PC-9 (cell line): ENCODE measurements around the gene AKAP6. TPM values are rescaled to one million over a fixed set of nuclear protein-coding genes. Genes with fewer than 3 reads are reported as not detected.

Experiments
- BruUV-seq: library from RNA; stranded (reverse); fragments of 400-500 nt; replicated peaks from 2 replicates; lab custom pipeline; 2021; lab: Mats Ljungman, UMichigan
- CTCF ChIA-PET: fragments of 300-600 bp; sonication (Branson Sonifier 250); formaldehyde crosslinking; loops from one replicate; lab custom pipeline; 2022; ENCODE audit warnings: antibody characterized with exemption; lab: Charles Lee
- POLR2A ChIA-PET: fragments of 300-600 bp; sonication (Branson Sonifier 250); formaldehyde crosslinking; loops from one replicate; lab custom pipeline; 2022; ENCODE audit warnings: antibody characterized with exemption; ENCODE audit not compliant: unreplicated experiment; lab: Charles Lee
- DNase-seq, 2 experiments: peaks; one replicate each; pipeline versions ENCODE4 v3.0.0 to v3.0.0-alpha.2; 2015 to 2022; ENCODE audit warnings: mixed read lengths in 1 of 2
- H2AFZ ChIP-seq: fragments of 200-600 bp; sonication (generic); 2 replicates; pipeline ENCODE4 v1.8.1; 2017; ENCODE audit warnings: antibody characterized with exemption
- H3F3A ChIP-seq: fragments of 200-600 bp; sonication (generic); 2 replicates; pipeline ENCODE4 v1.8.1; 2017; ENCODE audit warnings: antibody characterized with exemption, mild to moderate bottlenecking, low read depth; ENCODE audit not compliant: insufficient read depth
- H3K27ac ChIP-seq: fragments of 200-600 bp; sonication (generic); 2 replicates; pipeline ENCODE4 v1.6.1; 2016; ENCODE audit warnings: mixed run types
- H3K27me3 ChIP-seq: fragments of 200-600 bp; sonication (generic); 2 replicates; pipeline ENCODE4 v1.6.1; 2016; ENCODE audit warnings: low read depth, mixed run types; ENCODE audit not compliant: insufficient read depth
- H3K36me3 ChIP-seq: fragments of 200-600 bp; sonication (generic); 2 replicates; pipeline ENCODE4 v1.6.1; 2016; ENCODE audit warnings: low read depth, mixed run types
- H3K4me1 ChIP-seq: fragments of 200-600 bp; sonication (generic); replicated peaks from 2 replicates; pipeline ENCODE4 v1.6.1; 2016; ENCODE audit warnings: mixed run types; ENCODE audit not compliant: insufficient read depth
- H3K4me2 ChIP-seq: fragments of 200-600 bp; sonication (generic); 2 replicates; pipeline ENCODE4 v1.6.1; 2017; ENCODE audit warnings: mixed run types
- H3K4me3 ChIP-seq: fragments of 200-600 bp; sonication (generic); 2 replicates; pipeline ENCODE4 v1.6.1; 2016; ENCODE audit warnings: mixed run types
- H3K79me2 ChIP-seq: fragments of 200-600 bp; sonication (generic); 2 replicates; pipeline ENCODE4 v1.6.1; 2017; ENCODE audit warnings: low read depth, mixed run types
- H3K9me2 ChIP-seq: fragments of 200-600 bp; sonication (generic); 2 replicates; pipeline ENCODE4 v1.8.1; 2017; ENCODE audit warnings: mild to moderate bottlenecking; ENCODE audit not compliant: insufficient read depth
- H3K9me3 ChIP-seq: fragments of 200-600 bp; sonication (generic); 2 replicates; pipeline ENCODE4 v1.8.1; 2016; ENCODE audit warnings: low read depth; ENCODE audit not compliant: insufficient read depth
- H4K20me1 ChIP-seq: fragments of 200-600 bp; sonication (generic); 2 replicates; pipeline ENCODE4 v1.8.1; 2017; ENCODE audit not compliant: insufficient read depth
- EZH2 ChIP-seq: fragments of 200-600 bp; sonication (generic); IDR thresholded peaks from 2 replicates; pipeline ENCODE4 v1.8.0; 2017; ENCODE audit warnings: antibody characterized with exemption, low read depth
- intact Hi-C: fragments of 100-400 bp; cut with micrococcal nuclease; formaldehyde crosslinking; loops from one replicate; pipeline ENCODE4 v1.10.0; 2022; ENCODE audit not compliant: unreplicated experiment
- total RNA-seq: library from RNA; stranded (reverse); gene quantifications from 2 replicates; pipeline ENCODE4 v1.2.3, GENCODE V29; 2021
- TF ChIP-seq, protein P1 (sequence below): fragments of 200-600 bp; sonication (generic); conservative IDR thresholded peaks from 2 replicates; pipeline ENCODE4 v1.6.1; 2017; ENCODE audit warnings: mixed run types, antibody characterized with exemption, mild to moderate bottlenecking, moderate library complexity

Gene AKAP6
- total RNA-seq, 1 experiment from 2014 or later, result 2.8 TPM

- BruUV-seq, result no TSS peak
- H3K27ac ChIP-seq, result peak overlapping the region; percentile 97
- ChIA-PET POLR2A (no interaction called here), CTCF (no interaction called here)
- H3K9me3 ChIP-seq, result no peaks in the 10 kb centered on the region
- no peaks in the 10 kb centered on the region for H4K20me1 ChIP-seq
- H3F3A ChIP-seq, result peaks cover 25% of the 10 kb centered on the region
- no peak overlapping the region for H2AFZ ChIP-seq
- no peaks in the 10 kb centered on the region for H3K27me3 ChIP-seq
- no peak overlapping the region for H3K4me3 ChIP-seq
- no peak for DNase-seq
- intact Hi-C loops, result loop anchor here (5.0 kb wide), 3 partner anchors 77 to 1848 kb away; partner anchors contain the start of gene ARHGAP5
- H3K36me3 ChIP-seq, result no peaks in the 10 kb centered on the region
- H3K79me2 ChIP-seq, result no peaks in the 10 kb centered on the region
- H3K9me2 ChIP-seq, result no peaks in the 10 kb centered on the region
- TF ChIP-seq, protein P1, sequence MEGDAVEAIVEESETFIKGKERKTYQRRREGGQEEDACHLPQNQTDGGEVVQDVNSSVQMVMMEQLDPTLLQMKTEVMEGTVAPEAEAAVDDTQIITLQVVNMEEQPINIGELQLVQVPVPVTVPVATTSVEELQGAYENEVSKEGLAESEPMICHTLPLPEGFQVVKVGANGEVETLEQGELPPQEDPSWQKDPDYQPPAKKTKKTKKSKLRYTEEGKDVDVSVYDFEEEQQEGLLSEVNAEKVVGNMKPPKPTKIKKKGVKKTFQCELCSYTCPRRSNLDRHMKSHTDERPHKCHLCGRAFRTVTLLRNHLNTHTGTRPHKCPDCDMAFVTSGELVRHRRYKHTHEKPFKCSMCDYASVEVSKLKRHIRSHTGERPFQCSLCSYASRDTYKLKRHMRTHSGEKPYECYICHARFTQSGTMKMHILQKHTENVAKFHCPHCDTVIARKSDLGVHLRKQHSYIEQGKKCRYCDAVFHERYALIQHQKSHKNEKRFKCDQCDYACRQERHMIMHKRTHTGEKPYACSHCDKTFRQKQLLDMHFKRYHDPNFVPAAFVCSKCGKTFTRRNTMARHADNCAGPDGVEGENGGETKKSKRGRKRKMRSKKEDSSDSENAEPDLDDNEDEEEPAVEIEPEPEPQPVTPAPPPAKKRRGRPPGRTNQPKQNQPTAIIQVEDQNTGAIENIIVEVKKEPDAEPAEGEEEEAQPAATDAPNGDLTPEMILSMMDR, result no peak
- no peak for TF ChIP-seq EZH2
- no peak overlapping the region for H3K4me2 ChIP-seq
- peaks cover 35% of the 10 kb centered on the region for H3K4me1 ChIP-seq
These were observed 145.5 kb downstream of the AKAP6 start for GRCh38 chr14:32474478-32475195.

DNA sequence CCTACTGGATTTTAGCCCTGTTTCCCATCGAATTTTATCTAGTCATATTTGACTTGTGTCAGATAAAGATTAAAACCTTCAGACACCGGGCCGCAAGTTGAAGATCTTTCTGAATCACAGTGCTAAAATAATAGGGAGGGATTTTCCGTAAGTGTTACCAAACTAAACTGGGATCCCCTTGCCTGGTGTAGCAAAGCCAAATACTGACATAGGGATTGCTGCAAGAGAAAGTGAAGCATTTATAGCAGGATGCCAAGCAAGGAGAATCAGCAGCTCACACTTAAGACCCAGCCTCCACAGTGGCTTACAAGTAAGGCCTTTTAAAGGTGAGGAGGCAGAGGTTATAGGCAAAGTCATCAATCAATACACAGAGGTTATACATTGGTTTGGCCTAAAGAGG lies 147.4 kb downstream of the AKAP6 start:
- POLR2A ChIA-PET, result no interaction called here
- H3F3A ChIP-seq, result peaks cover 25% of the 10 kb centered on the region
- DNase-seq, result no peak
- H3K4me1 ChIP-seq, result peaks cover 33% of the 10 kb centered on the region
- no peaks in the 10 kb centered on the region for H3K36me3 ChIP-seq
- no peak overlapping the region for H3K4me3 ChIP-seq
- H3K27ac ChIP-seq, result no peak overlapping the region
- no peak for TF ChIP-seq EZH2
- no peaks in the 10 kb centered on the region for H3K79me2 ChIP-seq
- BruUV-seq, result no TSS peak
- H3K9me3 ChIP-seq, result no peaks in the 10 kb centered on the region
- intact Hi-C loops, result no loop called here
- H3K9me2 ChIP-seq, result no peaks in the 10 kb centered on the region
- no peak overlapping the region for H2AFZ ChIP-seq
- no peaks in the 10 kb centered on the region for H4K20me1 ChIP-seq
- CTCF ChIA-PET, result no interaction called here
- H3K4me2 ChIP-seq, result no peak overlapping the region
- no peaks in the 10 kb centered on the region for H3K27me3 ChIP-seq

DNA sequence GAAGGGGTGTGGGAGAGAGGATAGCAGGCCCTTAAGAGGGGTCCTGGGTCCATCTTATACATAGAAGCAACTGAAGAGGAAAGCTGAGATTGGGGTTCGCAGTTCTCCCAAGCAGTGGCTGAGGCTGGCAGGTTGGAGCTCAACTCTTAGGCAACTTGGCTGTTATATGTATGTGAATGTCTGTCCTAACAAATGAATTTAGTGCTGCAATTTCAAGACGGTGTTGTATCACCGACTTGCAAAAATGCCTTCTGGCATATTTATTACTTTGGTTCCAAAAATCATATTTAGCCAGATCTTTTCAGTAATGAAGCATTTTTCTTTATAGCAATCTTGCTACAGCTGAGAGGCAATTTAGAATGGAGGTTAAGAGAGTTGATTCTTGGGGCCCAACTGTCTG lies 148.3 kb downstream of the AKAP6 start:
- Histone ChIP-seq H3K27me3 (no peaks in the 10 kb centered on the region), H3K9me2 (no peaks in the 10 kb centered on the region), H3K27ac (no peak overlapping the region), H3K4me1 (peaks cover 25% of the 10 kb centered on the region), H3K4me2 (no peak overlapping the region), H3K79me2 (no peaks in the 10 kb centered on the region), H4K20me1 (no peaks in the 10 kb centered on the region), H3K36me3 (no peaks in the 10 kb centered on the region), H3F3A (peaks cover 19% of the 10 kb centered on the region), H3K4me3 (no peak overlapping the region), H2AFZ (no peak overlapping the region), H3K9me3 (no peaks in the 10 kb centered on the region)
- TF ChIP-seq, protein P1, result no peak
- TF ChIP-seq EZH2, result no peak
- no peak for DNase-seq
- intact Hi-C loops, result no loop called here
- BruUV-seq, result no TSS peak
- ChIA-PET CTCF (no interaction called here), POLR2A (no interaction called here)
